Tibial nerve (tissue), 4 donors: Measurements from ENCODE around the gene LRRC42. TPM values are rescaled to one million over a fixed set of nuclear protein-coding genes. Genes with fewer than 3 reads are reported as not detected.

Experiments used
- DNase-seq, 2 donors: peaks; one replicate each; pipeline ENCODE4 v3.0.0-alpha.2; 2019; ENCODE audit warnings: low spot score in 2 of 2
- H3K27ac ChIP-seq, 4 donors: fragments of 200-600 bp; sonication (generic) in 3 of 4; one replicate each; pipeline ENCODE4 v1.5.1; 2017 to 2019; ENCODE audit warnings: mild to moderate bottlenecking in 1 of 4
- H3K27me3 ChIP-seq, 2 donors: fragments of 200-600 bp; sonication (generic) in 1 of 2; one replicate each; pipeline versions ENCODE4 v1.5.1 to v1.6.0; 2017 to 2019
- H3K36me3 ChIP-seq, 3 donors: fragments of 200-600 bp; sonication (generic); one replicate each; pipeline ENCODE4 v1.5.1; 2018 to 2019
- H3K4me1 ChIP-seq, 4 donors: fragments of 200-600 bp; sonication (generic) in 3 of 4; one replicate each; pipeline ENCODE4 v1.5.1; 2017 to 2019
- H3K4me3 ChIP-seq, 4 donors: fragments of 200-600 bp; sonication (generic) in 3 of 4; one replicate each; pipeline ENCODE4 v1.5.1; 2017 to 2019; ENCODE audit warnings: mild to moderate bottlenecking in 1 of 4, moderate library complexity in 1 of 4
- H3K9me3 ChIP-seq, 4 donors: fragments of 200-600 bp; sonication (generic) in 3 of 4; one replicate each; pipeline ENCODE4 v1.5.1; 2017 to 2019
- EP300 ChIP-seq, 2 donors: sonication (generic); formaldehyde crosslinking; IDR thresholded peaks; one replicate each; pipeline ENCODE4 v1.6.1; 2017; ENCODE audit warnings: antibody characterized with exemption in 2 of 2, mild to moderate bottlenecking in 1 of 2
- POLR2A ChIP-seq, 2 donors: fragments of 450-650 bp; IDR thresholded peaks; one replicate each; pipeline ENCODE4 v1.6.1; 2017; ENCODE audit warnings: antibody characterized with exemption in 2 of 2, mild to moderate bottlenecking in 2 of 2, moderate library complexity in 2 of 2
- WGBS, 2 donors: methylation state at CpG; one replicate each; pipeline ENCODE4 v1.1.5; 2018; 5-methylcytosine and 5-hydroxymethylcytosine counted together
- total RNA-seq, 4 donors: library from RNA; depleted of rRNA; stranded (reverse); fragments of >200 nt; gene quantifications; one replicate each; pipeline ENCODE4 v1.1.0, GENCODE V29; 2016
- TF ChIP-seq, protein P1 (sequence below), 5 experiments: fragments of 200-600 bp in 3 of 5; fragments of 450-650 bp in 2 of 5; sonication (generic) in 3 of 5; IDR thresholded peaks; one replicate each; pipeline ENCODE4 v1.5.1; 2016 to 2019; ENCODE audit warnings: antibody characterized with exemption in 5 of 5, mild to moderate bottlenecking in 3 of 5, moderate library complexity in 2 of 5

Gene LRRC42
- total RNA-seq, 4 donors from 2014 or later: 26.1 to 29.5 (median 26.8) TPM

DNA sequence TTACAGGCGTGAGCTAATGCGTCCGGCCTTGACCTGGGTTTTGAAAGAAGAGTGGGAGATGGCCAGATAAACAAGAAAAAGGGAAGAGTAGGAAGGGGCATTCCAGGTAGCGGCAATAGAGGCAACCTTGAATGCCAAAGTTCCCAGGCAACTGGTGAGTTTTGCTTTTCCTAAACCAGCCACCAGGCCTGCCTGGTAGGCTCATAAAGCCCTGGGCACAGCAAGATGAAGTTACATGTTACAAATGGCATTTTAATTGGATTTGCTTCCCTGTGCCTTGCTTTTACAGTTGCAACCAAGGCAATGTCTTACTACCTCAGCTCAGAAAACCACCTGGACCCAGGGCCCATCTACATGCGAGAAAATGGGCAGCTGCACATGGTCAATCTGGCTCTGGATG, 5.5 kb downstream of the LRRC42 start:
- H3K9me3 ChIP-seq: no peaks in the 10 kb centered on the region
- TF ChIP-seq POLR2A (IDR thresholded peaks at IDR 0.05): no peak
- TF ChIP-seq, protein P1, sequence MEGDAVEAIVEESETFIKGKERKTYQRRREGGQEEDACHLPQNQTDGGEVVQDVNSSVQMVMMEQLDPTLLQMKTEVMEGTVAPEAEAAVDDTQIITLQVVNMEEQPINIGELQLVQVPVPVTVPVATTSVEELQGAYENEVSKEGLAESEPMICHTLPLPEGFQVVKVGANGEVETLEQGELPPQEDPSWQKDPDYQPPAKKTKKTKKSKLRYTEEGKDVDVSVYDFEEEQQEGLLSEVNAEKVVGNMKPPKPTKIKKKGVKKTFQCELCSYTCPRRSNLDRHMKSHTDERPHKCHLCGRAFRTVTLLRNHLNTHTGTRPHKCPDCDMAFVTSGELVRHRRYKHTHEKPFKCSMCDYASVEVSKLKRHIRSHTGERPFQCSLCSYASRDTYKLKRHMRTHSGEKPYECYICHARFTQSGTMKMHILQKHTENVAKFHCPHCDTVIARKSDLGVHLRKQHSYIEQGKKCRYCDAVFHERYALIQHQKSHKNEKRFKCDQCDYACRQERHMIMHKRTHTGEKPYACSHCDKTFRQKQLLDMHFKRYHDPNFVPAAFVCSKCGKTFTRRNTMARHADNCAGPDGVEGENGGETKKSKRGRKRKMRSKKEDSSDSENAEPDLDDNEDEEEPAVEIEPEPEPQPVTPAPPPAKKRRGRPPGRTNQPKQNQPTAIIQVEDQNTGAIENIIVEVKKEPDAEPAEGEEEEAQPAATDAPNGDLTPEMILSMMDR (IDR thresholded peaks at IDR 0.05): no peak
- TF ChIP-seq EP300 (IDR thresholded peaks at IDR 0.05): no peak
- DNase-seq: no peak
- no peak overlapping the region for H3K4me3 ChIP-seq
- H3K27ac ChIP-seq: no peak overlapping the region
- H3K4me1 ChIP-seq: peaks cover 0 to 59% (median 11%) of the 10 kb centered on the region in 4 donors
- H3K36me3 ChIP-seq: peaks cover 0 to 43% (median 0%) of the 10 kb centered on the region in 3 donors
- 81 to 85% methylated on average over 5 of the region's 5 CpGs for WGBS, 2 donors
- H3K27me3 ChIP-seq: no peaks in the 10 kb centered on the region

DNA sequence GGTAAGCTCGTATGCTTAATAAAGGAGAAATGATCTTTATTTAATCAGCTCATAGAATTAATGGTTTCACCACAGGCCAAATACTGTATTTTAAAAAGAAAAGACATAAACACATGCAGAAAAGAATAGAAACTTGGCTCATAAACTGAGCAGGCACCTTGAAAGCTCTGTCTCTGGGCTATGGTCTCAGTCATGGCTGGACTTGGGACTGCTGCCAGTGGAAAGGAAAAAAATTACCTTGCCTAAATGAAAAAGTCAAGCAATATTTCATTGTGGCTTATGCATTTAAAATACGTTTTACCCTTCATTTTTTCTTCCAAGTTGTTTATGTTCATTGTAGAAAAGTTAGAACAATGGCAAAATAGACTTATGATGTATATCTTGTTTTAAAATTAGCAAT, 8.0 kb downstream of the LRRC42 start:
- H3K4me1 ChIP-seq: peaks cover 0 to 51% (median 3%) of the 10 kb centered on the region in 4 donors
- 80 to 83% methylated on average over 2 of the region's 2 CpGs for WGBS, 2 donors
- no peak for DNase-seq
- no peak overlapping the region for H3K27ac ChIP-seq
- H3K4me3 ChIP-seq: no peak overlapping the region
- peaks cover 0 to 60% (median 0%) of the 10 kb centered on the region in 3 donors for H3K36me3 ChIP-seq
- TF ChIP-seq EP300 (IDR thresholded peaks at IDR 0.05) (no peak), POLR2A (IDR thresholded peaks at IDR 0.05) (no peak)
- TF ChIP-seq, protein P1 (IDR thresholded peaks at IDR 0.05): no peak
- no peaks in the 10 kb centered on the region for H3K27me3 ChIP-seq
- H3K9me3 ChIP-seq: no peaks in the 10 kb centered on the region

DNA sequence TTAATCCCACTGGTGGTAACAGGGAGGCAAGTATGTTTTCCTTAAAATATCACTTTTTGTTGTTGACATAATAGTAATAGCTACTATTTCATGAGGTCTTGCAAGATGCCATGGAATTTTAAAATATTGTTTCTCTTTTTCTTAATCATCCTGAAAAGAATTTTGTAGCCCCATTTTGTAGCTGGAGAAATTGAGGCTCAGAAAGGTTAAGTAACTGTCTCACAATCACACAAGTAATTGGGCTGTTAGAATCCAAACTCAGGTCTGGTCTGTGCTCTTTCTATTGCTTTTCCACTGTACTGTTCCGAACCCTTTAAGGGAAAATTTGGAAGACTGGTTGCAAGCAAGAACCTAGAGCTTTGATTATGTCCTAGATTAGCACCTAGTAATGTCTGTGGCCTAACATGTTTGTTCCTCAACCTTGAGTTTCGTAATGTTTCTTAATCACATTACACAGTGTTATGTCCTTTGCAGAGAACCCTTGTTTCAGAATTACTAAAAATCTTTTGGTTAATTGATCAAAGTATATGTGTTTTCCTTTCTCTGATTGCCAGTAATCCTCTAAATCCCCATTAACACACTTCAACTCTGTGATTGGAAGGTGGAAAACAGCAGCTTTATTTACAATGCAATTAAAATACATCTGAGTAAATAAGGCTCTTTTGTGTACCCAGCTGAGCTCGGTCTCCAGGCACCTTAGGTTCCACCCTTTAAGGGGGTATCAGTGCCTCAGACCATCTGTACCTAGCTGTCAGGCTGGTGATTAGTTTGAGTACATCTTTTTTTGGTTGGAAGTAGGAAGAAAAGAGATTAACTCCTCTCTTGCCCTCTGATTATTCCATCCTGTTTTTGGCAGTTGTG, 10.4 kb downstream of the LRRC42 start:
- Histone ChIP-seq H3K36me3 (peaks cover 0 to 75% (median 3%) of the 10 kb centered on the region in 3 donors), H3K4me1 (peaks cover 0 to 36% (median 3%) of the 10 kb centered on the region in 4 donors), H3K27me3 (no peaks in the 10 kb centered on the region), H3K4me3 (no peak overlapping the region), H3K27ac (peak overlapping the region; percentile 6 to 79 (median 38)), H3K9me3 (no peaks in the 10 kb centered on the region)
- WGBS, 2 donors: 52 to 63% methylated on average over 3 of the region's 3 CpGs
- DNase-seq: no peak
- TF ChIP-seq POLR2A (IDR thresholded peaks at IDR 0.05) (no peak), EP300 (IDR thresholded peaks at IDR 0.05) (no peak)
- TF ChIP-seq, protein P1 (IDR thresholded peaks at IDR 0.05): no peak

DNA sequence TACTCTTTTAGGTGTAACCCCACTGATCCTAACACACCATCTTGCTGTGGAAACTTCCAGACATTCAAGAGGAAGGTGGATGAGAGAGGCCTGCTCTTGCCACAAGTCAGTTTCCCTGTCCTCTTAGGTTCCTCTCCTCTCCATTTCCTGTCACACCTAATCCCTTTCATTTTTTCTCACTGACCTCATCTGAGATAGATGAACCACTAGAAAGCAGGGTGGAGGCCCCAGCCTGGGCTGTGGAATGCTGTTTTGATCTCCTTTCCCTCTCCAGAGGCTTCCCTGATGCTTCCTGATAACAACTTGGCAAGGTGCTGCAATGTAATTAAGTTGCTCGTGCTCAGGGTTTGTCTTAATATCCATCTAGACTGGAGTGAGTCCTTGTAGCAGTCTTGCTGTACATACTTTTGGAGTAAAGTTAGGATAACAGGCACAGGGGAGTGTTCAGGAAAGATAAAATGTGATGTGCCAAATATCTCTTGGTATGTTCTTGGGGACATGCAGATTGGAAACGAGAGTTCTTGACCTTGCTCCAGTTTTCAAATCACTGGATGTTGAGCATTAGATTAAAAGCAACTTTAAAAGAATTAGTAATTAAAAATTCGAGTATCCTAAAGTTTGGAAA, 11.2 kb downstream of the LRRC42 start:
- no peaks in the 10 kb centered on the region for H3K9me3 ChIP-seq
- H3K27me3 ChIP-seq: no peaks in the 10 kb centered on the region
- peak overlapping the region; percentile 6 to 79 (median 38) for H3K27ac ChIP-seq
- peaks cover 0 to 36% (median 3%) of the 10 kb centered on the region in 4 donors for H3K4me1 ChIP-seq
- peaks cover 3 to 75% (median 4%) of the 10 kb centered on the region in 3 donors for H3K36me3 ChIP-seq
- no peak for DNase-seq
- no peak for TF ChIP-seq EP300 (IDR thresholded peaks at IDR 0.05)
- TF ChIP-seq POLR2A (IDR thresholded peaks at IDR 0.05): no peak
- TF ChIP-seq, protein P1 (IDR thresholded peaks at IDR 0.05): no peak
- no peak overlapping the region for H3K4me3 ChIP-seq
- WGBS, 2 donors: 56 to 66% methylated on average over 3 of the region's 3 CpGs
